ENCODE measurements around the gene PRAME. TPM values are rescaled to one million over a fixed set of nuclear protein-coding genes. Genes with fewer than 3 reads are reported as not detected.

The PRAME gene
- total RNA-seq, 1 donor from 2014 or later = not detected

- peaks cover 18% of the 10 kb centered on the region for H3K36me3 Mint-ChIP-seq (ENCODE audit: low read depth)
- H3K27me3 Mint-ChIP-seq (ENCODE audit: low read depth) = peaks cover 3% of the 10 kb centered on the region
- H3K4me3 Mint-ChIP-seq (ENCODE audit: unreplicated experiment) = no peak overlapping the region
- H3K9me3 Mint-ChIP-seq (ENCODE audit: low read depth) = peaks cover 7% of the 10 kb centered on the region
- peaks cover 15% of the 10 kb centered on the region for H3K4me1 Mint-ChIP-seq (ENCODE audit: low read depth)
- no peak for TF ChIP-seq CTCF (IDR thresholded peaks at IDR 0.05)
- no peak overlapping the region for H3K27ac Mint-ChIP-seq (ENCODE audit: unreplicated experiment)
- no peak for DNase-seq (ENCODE audit: low spot score)
Measured at GRCh38 chr22:22506736-22507135, 52.3 kb downstream of the PRAME start.

GRCh38 chr22:22498267-22498666 is 60.8 kb downstream of the PRAME start:
- H3K27me3 Mint-ChIP-seq (ENCODE audit: low read depth) = no peaks in the 10 kb centered on the region
- no peak for TF ChIP-seq CTCF (IDR thresholded peaks at IDR 0.05)
- no peaks in the 10 kb centered on the region for H3K4me1 Mint-ChIP-seq (ENCODE audit: low read depth)
- H3K4me3 Mint-ChIP-seq (ENCODE audit: unreplicated experiment) = no peak overlapping the region
- peaks cover 13% of the 10 kb centered on the region for H3K36me3 Mint-ChIP-seq (ENCODE audit: low read depth)
- H3K9me3 Mint-ChIP-seq (ENCODE audit: low read depth) = no peaks in the 10 kb centered on the region
- no peak overlapping the region for H3K27ac Mint-ChIP-seq (ENCODE audit: unreplicated experiment)
- DNase-seq (ENCODE audit: low spot score) = no peak

Other genes starting within 250 kb of the PRAME start
- gene ZNF280B, start 50.5 kb downstream of the PRAME start, total RNA-seq = 4.5 to 4.7 TPM (median 4.6 TPM) in 3 replicates
- not detected in 3 replicates for gene ZNF280A, start 39.0 kb downstream of the PRAME start, total RNA-seq
- 1.4 to 1.5 TPM in 2 of 3 replicates, not detected in the other for gene GGTLC2, start 85.3 kb upstream of the PRAME start, total RNA-seq

All from chondrocyte (in vitro differentiated cells).